BJ (cell line): ENCODE measurements around the gene SLC38A2. TPM values are rescaled to one million over a fixed set of nuclear protein-coding genes. Genes with fewer than 3 reads are reported as not detected.

Experiments used
- CTCF ChIA-PET: fragments of 350-600 bp; formaldehyde crosslinking; extraction: SDS; loops from one replicate; lab custom pipeline; 2021; ENCODE audit warnings: antibody characterized with exemption, inconsistent platforms; lab: Yijun Ruan, JAX
- POLR2A ChIA-PET: fragments of 300-600 bp; sonication (Branson Sonifier 250); formaldehyde crosslinking; extraction: SDS; loops from one replicate; lab custom pipeline; 2021; ENCODE audit warnings: antibody characterized with exemption; lab: Charles Lee
- DNase-seq: peaks from one replicate; pipeline ENCODE4 v3.0.0-alpha.2; 2011; ENCODE audit warnings: low read depth
- H3K27me3 ChIP-seq: 2 replicates; pipeline ENCODE4 v1.6.0; 2011; ENCODE audit warnings: low read length; ENCODE audit not compliant: control insufficient read depth, insufficient read depth
- H3K36me3 ChIP-seq: 2 replicates; pipeline ENCODE4 v1.5.1; 2011; ENCODE audit warnings: low read length; ENCODE audit not compliant: control insufficient read depth, insufficient read depth
- H3K4me3 ChIP-seq: 2 replicates; pipeline ENCODE4 v1.5.1; 2011; ENCODE audit warnings: low read depth, mild to moderate bottlenecking, control low read depth, low read length
- CTCF ChIP-seq: IDR thresholded peaks from 2 replicates; pipeline ENCODE4 v1.5.1; 2011; ENCODE audit warnings: low read depth, mild to moderate bottlenecking, control low read depth, inconsistent platforms, low read length, moderate library complexity; ENCODE audit not compliant: insufficient read depth
- polyA plus RNA-seq: library from polyadenylated mRNA; depleted of rRNA; stranded (reverse); fragments of >200 nt; gene quantifications from 2 replicates; pipeline ENCODE4 v1.2.3, GENCODE V29; 2011

SLC38A2 gene
- polyA plus RNA-seq, 1 experiment = 472 TPM

- Histone ChIP-seq H3K36me3 (peaks cover 29% of the 10 kb centered on the region), H3K27me3 (no peaks in the 10 kb centered on the region), H3K4me3 (no peak overlapping the region)
- ChIA-PET CTCF (interaction anchor here (0.6 to 0.7 kb wide), 2 partner anchors 72 to 228 kb away, joined by 4 to 5 read pairs; no protein-coding TSS in a partner anchor), POLR2A (interaction anchor here (0.6 to 0.7 kb wide), 2 partner anchors 121 to 298 kb away, joined by 3 read pairs; no protein-coding TSS in a partner anchor)
- no peak for TF ChIP-seq CTCF
- no peak for DNase-seq
These were observed 9.5 kb downstream of the SLC38A2 start for GRCh38 chr12:46362895-46363581.

GRCh38 chr12:46361667-46362034, 10.9 kb downstream of the SLC38A2 start:
- CTCF ChIA-PET = no interaction called here
- POLR2A ChIA-PET = no interaction called here
- H3K27me3 ChIP-seq = no peaks in the 10 kb centered on the region
- TF ChIP-seq CTCF = no peak
- H3K36me3 ChIP-seq = peaks cover 21% of the 10 kb centered on the region
- H3K4me3 ChIP-seq = no peak overlapping the region
- DNase-seq = no peak

GRCh38 chr12:46360908-46361666, 11.5 kb downstream of the SLC38A2 start:
- Histone ChIP-seq H3K27me3 (no peaks in the 10 kb centered on the region), H3K4me3 (no peak overlapping the region), H3K36me3 (peaks cover 20% of the 10 kb centered on the region)
- no peak for DNase-seq
- TF ChIP-seq CTCF = no peak
- CTCF ChIA-PET = no interaction called here
- POLR2A ChIA-PET = no interaction called here

- Histone ChIP-seq H3K4me3 (no peak overlapping the region), H3K36me3 (peaks cover 19% of the 10 kb centered on the region), H3K27me3 (no peaks in the 10 kb centered on the region)
- no peak for DNase-seq
- no peak for TF ChIP-seq CTCF
- ChIA-PET POLR2A (no interaction called here), CTCF (no interaction called here)
These were observed 12.2 kb downstream of the SLC38A2 start for GRCh38 chr12:46360370-46360769.

GRCh38 chr12:46359667-46360280, 12.8 kb downstream of the SLC38A2 start:
- peaks cover 16% of the 10 kb centered on the region for H3K36me3 ChIP-seq
- POLR2A ChIA-PET = interaction anchor here (0.8 kb wide), 1 partner anchor 302 kb away, joined by 6 read pairs; no protein-coding TSS in a partner anchor
- no peak for TF ChIP-seq CTCF

More at GRCh38 chr12:46359667-46360280, 12.8 kb downstream of the SLC38A2 start:
- DNase-seq = no peak
- Histone ChIP-seq H3K27me3 (no peaks in the 10 kb centered on the region), H3K4me3 (no peak overlapping the region)
- CTCF ChIA-PET = no interaction called here
